ENCODE results near the gene EIF1AD.

- TF ChIP-seq, protein P1, sequence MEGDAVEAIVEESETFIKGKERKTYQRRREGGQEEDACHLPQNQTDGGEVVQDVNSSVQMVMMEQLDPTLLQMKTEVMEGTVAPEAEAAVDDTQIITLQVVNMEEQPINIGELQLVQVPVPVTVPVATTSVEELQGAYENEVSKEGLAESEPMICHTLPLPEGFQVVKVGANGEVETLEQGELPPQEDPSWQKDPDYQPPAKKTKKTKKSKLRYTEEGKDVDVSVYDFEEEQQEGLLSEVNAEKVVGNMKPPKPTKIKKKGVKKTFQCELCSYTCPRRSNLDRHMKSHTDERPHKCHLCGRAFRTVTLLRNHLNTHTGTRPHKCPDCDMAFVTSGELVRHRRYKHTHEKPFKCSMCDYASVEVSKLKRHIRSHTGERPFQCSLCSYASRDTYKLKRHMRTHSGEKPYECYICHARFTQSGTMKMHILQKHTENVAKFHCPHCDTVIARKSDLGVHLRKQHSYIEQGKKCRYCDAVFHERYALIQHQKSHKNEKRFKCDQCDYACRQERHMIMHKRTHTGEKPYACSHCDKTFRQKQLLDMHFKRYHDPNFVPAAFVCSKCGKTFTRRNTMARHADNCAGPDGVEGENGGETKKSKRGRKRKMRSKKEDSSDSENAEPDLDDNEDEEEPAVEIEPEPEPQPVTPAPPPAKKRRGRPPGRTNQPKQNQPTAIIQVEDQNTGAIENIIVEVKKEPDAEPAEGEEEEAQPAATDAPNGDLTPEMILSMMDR (IDR thresholded peaks at IDR 0.05): no peak
- no peak for TF ChIP-seq ZFX (IDR thresholded peaks at IDR 0.05; ENCODE audit: borderline replicate concordance)
These were observed 35.8 kb downstream of the EIF1AD start for GRCh38 chr11:65965986-65966762.

Data from 22Rv1 (cell line).